GM13977 (cell line): Measurements from ENCODE around the gene CRIP1.

Experiments used
- DNase-seq: peaks from one replicate; pipeline ENCODE4 v3.0.0; 2012; ENCODE audit warnings: low spot score
- CTCF ChIP-seq: IDR thresholded peaks from 2 replicates; pipeline ENCODE4 v1.5.1; 2012; ENCODE audit warnings: mild to moderate bottlenecking, control low read depth; ENCODE audit not compliant: insufficient read depth; ENCODE audit errors: extremely low read depth, missing control alignments
- in situ Hi-C: fragments of 300-500 bp; cut with MboI; formaldehyde crosslinking; loops from one replicate; pipeline ENCODE4 v1.12.0; 2022; ENCODE audit warnings: low sequenced_read_pairs, low pct_unique_long_range_greater_than_20kb, mixed read lengths, inconsistent platforms; ENCODE audit not compliant: unreplicated experiment

The CRIP1 gene

GRCh38 chr14:105456736-105457617 is 29.7 kb upstream of the CRIP1 start:
- in situ Hi-C loops, result no loop called here
- TF ChIP-seq CTCF, result no peak
- no peak for DNase-seq

GRCh38 chr14:105458010-105458409 is 28.7 kb upstream of the CRIP1 start:
- in situ Hi-C loops, result no loop called here
- no peak for TF ChIP-seq CTCF
- no peak for DNase-seq

- TF ChIP-seq CTCF, result no peak
- in situ Hi-C loops, result no loop called here
These were observed 28.1 kb upstream of the CRIP1 start for GRCh38 chr14:105458571-105458970.

GRCh38 chr14:105460116-105460515 is 26.6 kb upstream of the CRIP1 start:
- in situ Hi-C loops, result no loop called here
- TF ChIP-seq CTCF, result no peak
- DNase-seq, result no peak

More at GRCh38 chr14:105458571-105458970, 28.1 kb upstream of the CRIP1 start:
- DNase-seq, result no peak

GRCh38 chr14:105460616-105461015 is 26.1 kb upstream of the CRIP1 start:
- TF ChIP-seq CTCF, result no peak
- in situ Hi-C loops, result no loop called here
- no peak for DNase-seq

- in situ Hi-C loops, result no loop called here
- TF ChIP-seq CTCF, result no peak
- no peak for DNase-seq
These were observed 24.8 kb upstream of the CRIP1 start for GRCh38 chr14:105461903-105462302.

- no peak for DNase-seq
- in situ Hi-C loops, result no loop called here
- TF ChIP-seq CTCF, result no peak
These were observed 22.2 kb upstream of the CRIP1 start for GRCh38 chr14:105464501-105464900.
